D721Med (cell line): ENCODE results near the gene TENT5C.
"Not testable (repeated sequence)": the region's sequence is repeated elsewhere in the genome, so short reads cannot be mapped to it uniquely, and the experiment has no call there.

Source experiments
- DNase-seq: peaks from one replicate; pipeline ENCODE4 v3.0.0; 2011; ENCODE audit warnings: low spot score; ENCODE audit not compliant: insufficient read length
- FAIRE-seq: peaks from 2 replicates; lab custom pipeline; 2011; peaks lifted over from hg19 to GRCh38; lab: Jason Lieb, UNC
- TF ChIP-seq, protein P1 (sequence below): IDR thresholded peaks from 2 replicates; pipeline ENCODE4 v1.5.1; 2012; ENCODE audit warnings: mild to moderate bottlenecking, control low read depth; ENCODE audit not compliant: insufficient read depth; ENCODE audit errors: missing control alignments

The TENT5C gene

GRCh38 chr1:117605774-117606648 is at the start of gene TENT5C:
Gene TENT5C (plus strand): TSS chr1:117606048. CDS start chr1:117622869, 16,821 bp downstream.
- DNase-seq (peak; percentile 79), FAIRE-seq (no peak)
- TF ChIP-seq, protein P1, sequence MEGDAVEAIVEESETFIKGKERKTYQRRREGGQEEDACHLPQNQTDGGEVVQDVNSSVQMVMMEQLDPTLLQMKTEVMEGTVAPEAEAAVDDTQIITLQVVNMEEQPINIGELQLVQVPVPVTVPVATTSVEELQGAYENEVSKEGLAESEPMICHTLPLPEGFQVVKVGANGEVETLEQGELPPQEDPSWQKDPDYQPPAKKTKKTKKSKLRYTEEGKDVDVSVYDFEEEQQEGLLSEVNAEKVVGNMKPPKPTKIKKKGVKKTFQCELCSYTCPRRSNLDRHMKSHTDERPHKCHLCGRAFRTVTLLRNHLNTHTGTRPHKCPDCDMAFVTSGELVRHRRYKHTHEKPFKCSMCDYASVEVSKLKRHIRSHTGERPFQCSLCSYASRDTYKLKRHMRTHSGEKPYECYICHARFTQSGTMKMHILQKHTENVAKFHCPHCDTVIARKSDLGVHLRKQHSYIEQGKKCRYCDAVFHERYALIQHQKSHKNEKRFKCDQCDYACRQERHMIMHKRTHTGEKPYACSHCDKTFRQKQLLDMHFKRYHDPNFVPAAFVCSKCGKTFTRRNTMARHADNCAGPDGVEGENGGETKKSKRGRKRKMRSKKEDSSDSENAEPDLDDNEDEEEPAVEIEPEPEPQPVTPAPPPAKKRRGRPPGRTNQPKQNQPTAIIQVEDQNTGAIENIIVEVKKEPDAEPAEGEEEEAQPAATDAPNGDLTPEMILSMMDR, result no peak

DNA sequence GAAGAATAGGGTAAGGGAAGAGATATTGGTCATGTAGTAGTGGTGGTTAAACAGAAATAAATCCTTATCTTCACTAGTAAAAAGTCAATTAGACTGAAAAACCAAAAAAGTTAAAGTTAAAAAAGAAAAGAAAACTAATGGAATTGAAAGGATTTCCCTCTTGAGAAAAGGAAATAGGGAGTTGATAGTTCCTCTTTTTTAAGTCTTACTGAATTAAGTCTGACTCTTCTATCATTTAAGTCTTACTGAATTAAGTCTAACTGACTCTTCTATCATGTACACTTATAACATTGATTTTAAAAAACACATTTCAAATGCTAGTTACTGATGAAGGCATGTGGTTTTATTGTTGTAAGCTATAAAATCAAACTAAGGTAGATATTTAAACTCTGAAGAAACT is 49.5 kb upstream of the TENT5C start:
- TF ChIP-seq, protein P1, result no peak
- no peak for FAIRE-seq
- no peak for DNase-seq

DNA sequence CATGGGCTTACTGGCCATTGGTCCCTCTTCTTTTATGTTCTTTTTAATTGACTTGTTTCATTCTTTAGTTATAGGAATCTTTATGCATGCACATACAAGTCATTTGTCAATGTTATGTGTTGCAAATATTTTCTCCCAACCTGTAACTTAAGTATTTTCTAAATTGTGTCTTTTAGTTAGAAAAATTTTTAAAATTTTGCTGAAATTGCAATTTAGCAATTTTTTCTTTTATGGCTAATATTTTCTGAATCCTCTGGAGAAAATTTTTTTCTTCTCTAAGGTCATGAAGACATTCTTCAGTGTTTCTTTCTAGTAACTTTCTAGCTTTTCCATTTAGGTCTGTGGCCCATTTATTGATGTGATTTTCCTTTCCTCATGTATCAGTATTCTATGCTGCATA is 48.9 kb upstream of the TENT5C start:
- no peak for DNase-seq
- TF ChIP-seq, protein P1, result no peak
- FAIRE-seq, result no peak

DNA sequence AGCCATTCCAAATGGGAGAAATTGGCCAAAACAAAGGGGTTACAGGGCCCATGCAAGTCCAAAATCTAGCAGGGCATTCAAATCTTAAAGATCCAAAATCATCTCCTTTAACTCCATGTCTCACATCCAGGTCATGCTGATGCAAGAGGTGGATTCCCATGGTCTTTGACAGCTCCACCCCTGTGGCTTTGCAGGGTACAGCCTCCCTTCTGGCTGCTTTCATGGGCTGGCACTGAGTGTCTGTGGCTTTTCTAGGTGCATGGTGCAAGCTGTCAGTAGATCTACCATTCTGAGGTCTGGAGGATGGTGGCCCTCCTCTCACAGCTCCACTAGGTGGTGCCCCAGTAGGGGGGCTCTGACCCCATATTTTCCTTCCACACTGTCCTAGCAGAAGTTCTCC is 47.4 kb upstream of the TENT5C start:
- not testable (repeated sequence) for FAIRE-seq, DNase-seq

- TF ChIP-seq, protein P1, result no peak
- no peak for DNase-seq
- FAIRE-seq, result no peak
Measured at GRCh38 chr1:117559139-117559538, 46.7 kb upstream of the TENT5C start.

- no peak for FAIRE-seq
- DNase-seq, result no peak
- TF ChIP-seq, protein P1, result no peak
Measured at GRCh38 chr1:117559985-117560384, 45.9 kb upstream of the TENT5C start.

- FAIRE-seq (no peak), DNase-seq (no peak)
- TF ChIP-seq, protein P1, result no peak
Measured at GRCh38 chr1:117561071-117561470, 44.8 kb upstream of the TENT5C start.
